B cell (primary cell): ENCODE results near the gene AKAP8. TPM values are rescaled to one million over a fixed set of nuclear protein-coding genes. Genes with fewer than 3 reads are reported as not detected.
A peak's percentile ranks its signal among the peaks of the same experiment; 100 is the strongest.

Experiments used
- ATAC-seq: fragments of 200-7000 bp; cut with Tn5 transposase; one replicate; pipeline ENCODE4 v1.10.0; 2021; ENCODE audit warnings: low read depth, mild to moderate bottlenecking, moderate number of reproducible peaks, moderate library complexity
- CTCF ChIA-PET: fragments of 350-600 bp; sonication (Branson Sonifier 250); formaldehyde crosslinking; loops from one replicate; lab custom pipeline; 2021; ENCODE audit warnings: antibody characterized with exemption, inconsistent platforms; lab: Charles Lee
- POLR2A ChIA-PET: fragments of 350-600 bp; sonication (Branson Sonifier 250); formaldehyde crosslinking; loops from one replicate; lab custom pipeline; 2021; ENCODE audit warnings: antibody characterized with exemption; lab: Charles Lee
- DNase-seq: peaks from one replicate; pipeline ENCODE4 v3.0.0; 2013
- H2AFZ ChIP-seq: 2 replicates; pipeline ENCODE4 v1.6.1; 2012; ENCODE audit warnings: mild to moderate bottlenecking, low read depth, low read length; ENCODE audit not compliant: insufficient read depth, poor library complexity, severe bottlenecking
- H3K27ac ChIP-seq, 2 donors: 1 replicate in 1 of 2; 2 replicates in 1 of 2; pipeline ENCODE4 v1.5.1; 2012 to 2013; ENCODE audit warnings: low read length in 2 of 2, mild to moderate bottlenecking in 2 of 2, moderate library complexity in 1 of 2
- H3K27me3 ChIP-seq, 4 experiments: fragments of 200-600 bp in 1 of 4; sonication (generic) in 1 of 4; replicated peaks in 1 of 4; 1 replicate in 2 of 4; 2 replicates in 2 of 4; pipeline versions ENCODE4 v1.6.1 to v1.7.0; 2013 to 2016; ENCODE audit warnings: low read length in 3 of 4, mild to moderate bottlenecking in 2 of 4, mixed read lengths in 1 of 4, moderate library complexity in 1 of 4; ENCODE audit not compliant: insufficient read depth in 4 of 4, control insufficient read depth in 3 of 4; ENCODE audit errors: control extremely low read depth in 1 of 4
- H3K36me3 ChIP-seq, 2 experiments: replicated peaks in 1 of 2; 1 replicate in 1 of 2; 2 replicates in 1 of 2; pipeline versions ENCODE4 v1.6.1 to v1.7.1; 2013; ENCODE audit warnings: low read length in 1 of 2; ENCODE audit not compliant: insufficient read depth in 2 of 2, control insufficient read depth in 1 of 2; ENCODE audit errors: control extremely low read depth in 1 of 2, extremely low read depth in 1 of 2
- H3K4me1 ChIP-seq, 2 donors: fragments of 200-600 bp in 1 of 2; sonication (generic) in 1 of 2; 1 replicate in 1 of 2; 2 replicates in 1 of 2; pipeline versions ENCODE4 v1.5.1 to v1.6.1; 2013 to 2017; ENCODE audit warnings: low read length in 2 of 2; ENCODE audit not compliant: control insufficient read depth in 2 of 2, insufficient read depth in 2 of 2
- H3K4me2 ChIP-seq: replicated peaks from 2 replicates; pipeline ENCODE3; 2012; ENCODE audit warnings: mild to moderate bottlenecking, low read depth, low read length; ENCODE audit not compliant: poor library complexity, severe bottlenecking
- H3K4me3 ChIP-seq, 5 experiments: fragments of 200-600 bp in 1 of 5; sonication (generic) in 1 of 5; 1 replicate in 3 of 5; 2 replicates in 2 of 5; pipeline versions ENCODE4 v1.5.1 to v1.7.0; 2011 to 2016; ENCODE audit warnings: low read length in 4 of 5, mild to moderate bottlenecking in 4 of 5, low read depth in 2 of 5, control low read depth in 1 of 5, moderate library complexity in 1 of 5; ENCODE audit not compliant: insufficient read depth in 1 of 5; ENCODE audit errors: control extremely low read depth in 1 of 5, extremely low read depth in 1 of 5
- H3K79me2 ChIP-seq: fragments of 200-600 bp; sonication (generic); one replicate; pipeline ENCODE4 v1.6.0; 2016; ENCODE audit warnings: low read length; ENCODE audit not compliant: control insufficient read depth, insufficient read depth
- H3K9ac ChIP-seq: fragments of 200-600 bp; sonication (generic); 2 replicates; pipeline ENCODE4 v1.6.1; 2017; ENCODE audit warnings: mild to moderate bottlenecking, low read length, moderate library complexity
- H3K9me3 ChIP-seq, 3 donors: one replicate each; pipeline versions ENCODE4 v1.6.1 to v1.7.1; 2013; ENCODE audit warnings: low read length in 2 of 3; ENCODE audit not compliant: control insufficient read depth in 2 of 3, insufficient read depth in 1 of 3; ENCODE audit errors: control extremely low read depth in 1 of 3
- H4K20me1 ChIP-seq: 2 replicates; pipeline ENCODE4 v1.6.0; 2012; ENCODE audit warnings: mild to moderate bottlenecking, low read length; ENCODE audit not compliant: insufficient read depth, control insufficient read depth, poor library complexity, severe bottlenecking
- H3K27ac Mint-ChIP-seq: one replicate; pipeline ENCODE4 v1.8.0; 2021; ENCODE audit warnings: mixed read lengths
- H3K27me3 Mint-ChIP-seq: one replicate; pipeline ENCODE4 v1.8.0; 2021; ENCODE audit warnings: mixed read lengths
- H3K4me1 Mint-ChIP-seq: one replicate; pipeline ENCODE4 v1.8.0; 2021; ENCODE audit warnings: mixed read lengths
- H3K4me3 Mint-ChIP-seq: one replicate; pipeline ENCODE4 v1.8.0; 2021; ENCODE audit warnings: mixed read lengths
- H3K9me3 Mint-ChIP-seq: one replicate; pipeline ENCODE4 v1.8.0; 2022; ENCODE audit warnings: mixed read lengths; ENCODE audit not compliant: insufficient read depth
- EZH2 ChIP-seq: IDR thresholded peaks from 2 replicates; pipeline ENCODE4 v1.6.1; 2012; ENCODE audit warnings: borderline replicate concordance, low read depth, mild to moderate bottlenecking, moderate library complexity, low read length; ENCODE audit not compliant: insufficient read depth, poor library complexity, severe bottlenecking
- WGBS: methylation state at CpG from one replicate; pipeline ENCODE4 v1.1.5; 2013; ENCODE audit warnings: missing lambda C conversion rate; ENCODE audit not compliant: insufficient coverage; 5-methylcytosine and 5-hydroxymethylcytosine counted together
- intact Hi-C: fragments of 100-400 bp; cut with micrococcal nuclease; formaldehyde crosslinking; loops from one replicate; pipeline ENCODE4 v1.10.0; 2022
- polyA plus RNA-seq: library from polyadenylated mRNA; depleted of rRNA; stranded (reverse); fragments of >200 nt; gene quantifications from 2 replicates; pipeline ENCODE4 v1.2.3, GENCODE V29; 2012
- total RNA-seq, 2 donors: library from RNA; stranded (reverse); fragments of 120-200 nt in 1 of 2; gene quantifications; 1 replicate in 1 of 2; 2 replicates in 1 of 2; pipeline versions ENCODE4 v1.2.3 to v1.2.4, GENCODE V29; 2013 to 2022
- TF ChIP-seq, protein P1 (sequence below): fragments of 200-600 bp; IDR thresholded peaks from one replicate; pipeline ENCODE4 v1.8.0; 2022; ENCODE audit warnings: antibody characterized with exemption, mild to moderate bottlenecking

AKAP8 gene
- total and polyA plus RNA-seq, 2 donors (not counting 1 experiment from before 2014, with no cell fraction given), result 30.0 to 84.8 TPM

DNA sequence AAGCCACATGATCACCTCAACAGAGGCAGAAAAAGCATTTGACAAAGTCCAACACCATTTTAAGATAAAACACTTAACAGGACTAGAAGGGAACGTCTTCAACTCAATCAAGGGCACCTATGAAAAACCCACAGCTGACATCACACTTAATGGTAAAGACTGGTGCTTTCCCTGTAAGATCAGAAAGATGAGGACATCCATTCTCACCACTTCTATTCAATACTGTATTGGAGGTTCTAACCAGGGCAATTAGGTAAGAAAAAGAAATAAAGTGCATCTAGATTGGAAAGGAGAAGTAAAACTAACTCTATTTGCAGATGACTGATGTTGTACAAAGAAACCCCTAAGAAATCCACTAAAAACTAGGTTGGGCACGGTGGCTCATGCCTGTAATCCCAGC is 11.2 kb upstream of the AKAP8 start:
- intact Hi-C loops, result no loop called here
- Mint-ChIP-seq H3K27ac (peak overlapping the region; percentile 12), H3K4me1 (peaks cover 9% of the 10 kb centered on the region), H3K4me3 (no peak overlapping the region), H3K27me3 (no peaks in the 10 kb centered on the region), H3K9me3 (no peaks in the 10 kb centered on the region)
- Histone ChIP-seq H3K4me2 (peak overlapping the region; percentile 18), H3K36me3 (peaks cover 6 to 37% of the 10 kb centered on the region in 2 experiments), H3K27ac (peak overlapping the region in 1 of 2 donors; percentile 38), H3K79me2 (peaks cover 48% of the 10 kb centered on the region), H3K4me1 (peaks cover 0 to 3% of the 10 kb centered on the region in 2 donors), H3K9ac (no peak overlapping the region), H3K4me3 (no peak overlapping the region), H3K27me3 (no peaks in the 10 kb centered on the region), H4K20me1 (peaks cover 32% of the 10 kb centered on the region), H3K9me3 (no peaks in the 10 kb centered on the region), H2AFZ (no peak overlapping the region)
- ATAC-seq (no peak), DNase-seq (no peak)
- CTCF ChIA-PET, result no interaction called here
- WGBS, result no CpG with 5 or more reads among the region's 2 CpGs
- POLR2A ChIA-PET, result no interaction called here
- TF ChIP-seq, protein P1, sequence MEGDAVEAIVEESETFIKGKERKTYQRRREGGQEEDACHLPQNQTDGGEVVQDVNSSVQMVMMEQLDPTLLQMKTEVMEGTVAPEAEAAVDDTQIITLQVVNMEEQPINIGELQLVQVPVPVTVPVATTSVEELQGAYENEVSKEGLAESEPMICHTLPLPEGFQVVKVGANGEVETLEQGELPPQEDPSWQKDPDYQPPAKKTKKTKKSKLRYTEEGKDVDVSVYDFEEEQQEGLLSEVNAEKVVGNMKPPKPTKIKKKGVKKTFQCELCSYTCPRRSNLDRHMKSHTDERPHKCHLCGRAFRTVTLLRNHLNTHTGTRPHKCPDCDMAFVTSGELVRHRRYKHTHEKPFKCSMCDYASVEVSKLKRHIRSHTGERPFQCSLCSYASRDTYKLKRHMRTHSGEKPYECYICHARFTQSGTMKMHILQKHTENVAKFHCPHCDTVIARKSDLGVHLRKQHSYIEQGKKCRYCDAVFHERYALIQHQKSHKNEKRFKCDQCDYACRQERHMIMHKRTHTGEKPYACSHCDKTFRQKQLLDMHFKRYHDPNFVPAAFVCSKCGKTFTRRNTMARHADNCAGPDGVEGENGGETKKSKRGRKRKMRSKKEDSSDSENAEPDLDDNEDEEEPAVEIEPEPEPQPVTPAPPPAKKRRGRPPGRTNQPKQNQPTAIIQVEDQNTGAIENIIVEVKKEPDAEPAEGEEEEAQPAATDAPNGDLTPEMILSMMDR, result no peak
- TF ChIP-seq EZH2, result no peak

DNA sequence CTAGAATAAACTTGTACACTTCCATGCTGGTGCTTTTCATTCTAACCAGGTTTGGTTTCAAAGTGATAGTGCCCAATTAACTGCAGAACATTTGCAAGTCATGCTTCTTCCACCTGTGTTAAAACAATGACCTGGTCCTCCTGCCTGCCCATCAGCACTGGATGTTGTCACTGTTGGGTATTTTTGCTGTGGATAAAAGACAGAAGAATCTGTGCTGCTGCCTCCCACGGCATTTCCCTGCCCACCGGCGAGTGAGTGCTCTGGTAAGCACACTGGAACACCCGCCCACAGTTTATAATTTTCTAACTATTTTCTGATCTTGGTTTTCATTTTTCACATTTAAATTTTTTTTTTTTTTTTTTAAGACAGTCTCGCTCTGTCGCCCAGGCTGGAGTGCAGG is 2.3 kb upstream of the AKAP8 start:
- no peak for ATAC-seq
- no CpG with 5 or more reads among the region's 6 CpGs for WGBS
- H3K4me3 Mint-ChIP-seq, result peak overlapping the region; percentile 97
- no peak for TF ChIP-seq EZH2
- H3K27me3 ChIP-seq, result no peaks in the 10 kb centered on the region
- POLR2A ChIA-PET, result no interaction called here
- no peaks in the 10 kb centered on the region for H3K9me3 ChIP-seq
- no peak for DNase-seq
- CTCF ChIA-PET, result interaction anchor here (1.3 kb wide), 1 partner anchor 174 kb away, joined by 3 read pairs; no protein-coding TSS in a partner anchor
- peaks cover 39% of the 10 kb centered on the region for H3K79me2 ChIP-seq
- H3K27me3 Mint-ChIP-seq, result no peaks in the 10 kb centered on the region
- peaks cover 30% of the 10 kb centered on the region for H3K4me1 Mint-ChIP-seq
- peaks cover 3 to 6% of the 10 kb centered on the region in 2 experiments for H3K36me3 ChIP-seq
- H3K27ac Mint-ChIP-seq, result peak overlapping the region; percentile 88
- H4K20me1 ChIP-seq, result peaks cover 30% of the 10 kb centered on the region
- H3K4me3 ChIP-seq, result no peak overlapping the region
- H3K9me3 Mint-ChIP-seq, result no peaks in the 10 kb centered on the region
- H3K4me2 ChIP-seq, result no peak overlapping the region
- H3K27ac ChIP-seq, result no peak overlapping the region
- H3K4me1 ChIP-seq, result peaks cover 20% of the 10 kb centered on the region in 2 donors
- intact Hi-C loops, result no loop called here
- H3K9ac ChIP-seq, result no peak overlapping the region
- no peak overlapping the region for H2AFZ ChIP-seq
